Measurements from ENCODE around the gene C20orf144.
"Not testable (repeated sequence)": the region's sequence is repeated elsewhere in the genome, so short reads cannot be mapped to it uniquely, and the experiment has no call there.

The C20orf144 gene

DNA sequence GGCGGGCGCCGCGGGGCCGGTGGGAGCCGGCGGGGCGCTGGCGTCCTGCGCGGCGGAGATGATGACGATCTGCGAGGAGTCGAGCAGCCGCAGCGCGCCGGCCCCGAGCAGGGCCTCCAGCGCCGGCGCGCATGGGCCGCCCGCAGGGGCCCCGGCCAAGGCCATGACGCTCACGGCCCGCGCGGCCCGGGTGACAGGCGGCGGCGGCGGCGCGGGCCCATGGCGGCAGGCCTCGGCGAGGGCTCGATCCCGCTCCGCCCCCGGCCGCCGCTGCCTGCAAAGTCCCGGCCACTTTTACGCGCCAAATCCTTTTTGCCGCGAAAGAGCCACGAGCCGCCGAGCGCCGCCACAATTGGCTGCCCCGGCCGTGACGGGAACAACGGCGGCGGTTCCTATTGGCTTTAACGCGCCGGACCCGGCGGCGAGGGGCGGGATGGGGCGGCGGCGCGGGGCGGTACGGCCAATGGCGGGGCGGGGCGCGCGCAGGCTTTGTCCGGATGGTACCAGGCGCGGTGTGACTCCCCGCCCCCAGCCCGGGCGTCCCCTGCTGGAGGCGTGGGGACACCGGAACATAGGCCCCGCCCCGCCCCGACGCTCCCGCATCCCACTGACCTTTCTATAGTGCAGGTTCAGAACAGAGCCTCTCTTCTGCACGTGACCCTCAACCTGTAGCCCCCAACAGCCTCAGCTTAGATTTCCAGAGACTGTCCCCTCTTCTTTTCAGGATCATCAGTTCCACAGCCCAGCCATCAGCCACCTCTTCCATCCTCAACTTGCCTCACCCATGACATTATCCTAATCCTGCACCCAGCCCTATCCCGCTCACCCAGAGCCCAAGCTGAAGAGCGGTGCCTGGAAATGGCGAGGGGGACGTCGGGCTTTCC, 24.2 kb downstream of the C20orf144 start, which contains the start of gene E2F1:
Gene E2F1, minus strand, starts transcription at position 286 of the 884 bp plus-strand sequence. Its CDS starts 121 bp downstream, at position 165.
- H3K27me3 Mint-ChIP-seq (ENCODE audit: low read depth) = no peaks in the 10 kb centered on the region
- peak within 1 kb of the TSS; percentile 91 for H3K27ac Mint-ChIP-seq
- peaks cover 10% of the 10 kb centered on the region for H3K36me3 Mint-ChIP-seq (ENCODE audit: low read depth)
- peak within 1 kb of the TSS; percentile 92 for H3K4me3 Mint-ChIP-seq
- no peaks in the 10 kb centered on the region for H3K9me3 Mint-ChIP-seq
- H3K4me1 Mint-ChIP-seq (ENCODE audit: low read depth) = peaks cover 65% of the 10 kb centered on the region

DNA sequence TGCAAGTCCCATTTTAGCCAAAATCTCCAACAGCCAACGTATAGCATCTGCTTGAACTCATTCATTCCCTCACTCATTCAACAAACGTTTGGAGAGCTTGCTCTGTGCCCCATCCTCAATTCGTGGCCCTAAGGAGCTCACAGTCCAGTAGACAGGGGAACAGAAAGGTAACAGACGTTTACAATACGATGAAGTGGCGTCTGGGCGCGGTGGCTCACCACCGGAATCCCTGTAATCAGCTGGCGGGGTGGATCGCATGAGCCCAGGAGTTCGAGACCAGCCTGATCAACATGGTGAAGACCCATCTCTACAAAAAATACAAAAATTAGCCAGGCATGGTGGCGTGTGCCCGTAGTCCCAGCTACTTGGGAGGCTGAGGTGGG, 24.8 kb downstream of the C20orf144 start:
- Mint-ChIP-seq H3K36me3 (ENCODE audit: low read depth) (peaks cover 7% of the 10 kb centered on the region), H3K27ac (peak overlapping the region; percentile 89), H3K9me3 (no peaks in the 10 kb centered on the region), H3K4me3 (peak overlapping the region; percentile 84), H3K27me3 (ENCODE audit: low read depth) (no peaks in the 10 kb centered on the region), H3K4me1 (ENCODE audit: low read depth) (peaks cover 62% of the 10 kb centered on the region)

DNA sequence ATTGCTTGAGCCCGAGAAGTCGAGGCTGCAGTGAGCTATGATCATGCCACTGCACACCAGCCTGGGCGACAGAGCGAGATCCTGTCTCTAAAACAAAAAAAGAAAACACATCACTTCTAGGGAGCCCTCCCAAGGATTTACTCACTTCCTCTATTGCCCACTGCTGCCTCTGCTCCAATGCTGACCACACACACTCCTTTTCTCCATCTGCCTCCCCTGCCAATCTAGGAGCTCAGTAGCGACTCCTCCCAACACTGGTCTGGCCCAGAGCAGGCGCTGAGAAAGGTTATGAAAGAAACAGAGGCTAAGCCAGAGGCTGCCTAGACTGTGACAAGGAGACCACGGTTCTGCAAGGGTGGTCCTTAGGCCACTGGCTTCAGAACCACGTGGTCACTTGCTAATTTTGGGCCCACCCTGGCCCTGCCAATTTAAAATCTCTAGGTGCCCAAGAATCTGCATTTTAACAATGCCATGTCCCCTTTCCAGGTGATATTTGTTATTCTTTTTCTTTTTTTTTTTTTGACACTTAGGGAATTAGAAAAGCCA, 25.3 kb downstream of the C20orf144 start:
- H3K36me3 Mint-ChIP-seq (ENCODE audit: low read depth) = peaks cover 5% of the 10 kb centered on the region
- no peaks in the 10 kb centered on the region for H3K9me3 Mint-ChIP-seq
- H3K4me3 Mint-ChIP-seq = no peak overlapping the region
- peak overlapping the region; percentile 68 for H3K27ac Mint-ChIP-seq
- peaks cover 57% of the 10 kb centered on the region for H3K4me1 Mint-ChIP-seq (ENCODE audit: low read depth)
- no peaks in the 10 kb centered on the region for H3K27me3 Mint-ChIP-seq (ENCODE audit: low read depth)

DNA sequence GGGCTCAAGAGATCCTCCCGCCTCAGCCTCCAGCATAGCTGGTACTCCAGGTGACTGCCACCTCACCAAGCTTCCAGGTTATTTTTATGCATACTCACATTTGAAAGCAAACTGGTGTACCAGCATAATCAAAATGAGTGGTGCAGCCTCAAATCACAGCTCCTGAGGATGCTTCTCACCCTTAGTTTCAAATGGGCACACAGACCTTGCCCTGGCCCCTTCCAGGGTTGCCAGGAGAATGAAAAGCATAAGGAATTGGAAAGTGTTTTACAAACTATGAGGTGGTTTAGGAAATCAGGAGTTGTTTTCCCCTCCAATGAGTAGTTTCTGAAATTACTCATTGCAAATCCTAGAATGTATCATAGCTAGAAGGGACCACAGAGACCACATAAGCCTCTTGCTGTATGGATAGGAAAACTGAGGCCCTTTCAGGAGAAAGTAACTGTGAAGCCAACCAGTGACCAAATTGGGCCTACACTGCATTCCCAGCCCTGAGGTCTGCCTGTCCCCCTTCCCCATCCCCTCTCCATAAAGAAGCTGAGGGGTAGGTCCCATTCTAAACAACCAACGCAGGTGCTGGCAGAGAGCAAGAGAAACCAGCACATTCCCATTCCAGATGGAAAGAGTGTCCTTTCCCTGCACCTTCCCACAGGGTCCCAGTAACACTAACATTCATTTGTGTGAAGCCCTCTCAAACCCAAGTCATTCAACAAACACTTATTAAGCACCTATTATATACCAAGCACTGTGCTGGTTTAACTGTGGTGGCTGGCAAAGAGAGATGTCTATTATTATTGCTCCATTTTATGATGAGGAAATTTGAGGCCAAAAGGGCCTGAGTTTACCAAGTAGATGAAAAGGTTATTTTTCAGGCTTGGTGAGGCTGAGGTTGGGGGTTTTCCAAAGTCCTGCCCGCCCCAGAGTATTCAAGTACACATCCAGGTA, 26.1 kb downstream of the C20orf144 start:
- Mint-ChIP-seq H3K27ac (peak overlapping the region; percentile 86), H3K4me1 (ENCODE audit: low read depth) (peaks cover 53% of the 10 kb centered on the region), H3K9me3 (no peaks in the 10 kb centered on the region), H3K36me3 (ENCODE audit: low read depth) (peaks cover 2% of the 10 kb centered on the region), H3K27me3 (ENCODE audit: low read depth) (no peaks in the 10 kb centered on the region), H3K4me3 (peak overlapping the region; percentile 9)

DNA sequence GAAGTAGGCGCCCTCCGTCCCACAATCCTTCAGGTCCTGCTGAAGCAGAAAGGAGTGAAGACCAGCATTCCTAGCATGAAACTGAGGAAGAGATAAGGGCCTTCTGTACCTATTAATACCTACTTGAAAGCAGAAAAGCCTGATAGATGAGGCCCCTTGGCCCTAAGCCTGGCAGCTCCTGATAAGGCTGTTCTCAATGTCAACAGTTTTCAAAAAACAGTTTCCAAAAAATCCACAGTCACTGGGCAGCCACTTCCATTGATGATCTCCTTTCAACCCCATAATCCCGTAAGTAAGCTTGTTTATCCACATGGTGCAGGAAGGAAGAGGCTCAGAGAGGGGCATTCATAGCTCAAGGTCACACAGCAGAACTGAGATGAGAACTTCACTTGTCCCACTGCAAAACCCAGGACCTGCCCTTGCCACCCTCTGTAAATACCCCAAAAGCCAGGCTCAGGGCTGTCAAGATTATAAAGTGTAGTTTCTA, 26.9 kb downstream of the C20orf144 start:
- peak overlapping the region; percentile 86 for H3K27ac Mint-ChIP-seq
- H3K36me3 Mint-ChIP-seq (ENCODE audit: low read depth) = peaks cover 2% of the 10 kb centered on the region
- peaks cover 52% of the 10 kb centered on the region for H3K4me1 Mint-ChIP-seq (ENCODE audit: low read depth)
- no peaks in the 10 kb centered on the region for H3K9me3 Mint-ChIP-seq
- H3K27me3 Mint-ChIP-seq (ENCODE audit: low read depth) = no peaks in the 10 kb centered on the region
- no peak overlapping the region for H3K4me3 Mint-ChIP-seq

DNA sequence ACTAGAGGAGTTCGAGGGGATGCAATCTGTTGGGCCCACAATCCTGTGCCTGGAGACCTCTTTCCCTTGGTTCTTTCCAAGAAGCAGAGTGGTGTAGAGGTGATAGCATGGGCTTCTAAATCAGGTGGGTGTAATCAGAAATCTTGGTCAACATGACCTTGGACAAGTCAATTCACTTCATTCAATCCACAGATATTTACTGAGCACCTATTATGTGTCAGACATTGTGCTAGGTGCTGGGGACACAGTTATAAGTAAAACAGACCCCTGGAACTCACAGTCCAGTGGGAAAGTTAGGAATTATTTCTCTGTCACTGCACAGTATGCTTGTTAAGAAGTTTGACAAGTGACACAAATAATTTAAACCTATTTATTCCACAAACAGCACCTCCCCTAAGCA, 27.4 kb downstream of the C20orf144 start:
- H3K4me1 Mint-ChIP-seq (ENCODE audit: low read depth) = peaks cover 47% of the 10 kb centered on the region
- H3K27me3 Mint-ChIP-seq (ENCODE audit: low read depth) = no peaks in the 10 kb centered on the region
- peak overlapping the region; percentile 94 for H3K27ac Mint-ChIP-seq
- H3K36me3 Mint-ChIP-seq (ENCODE audit: low read depth) = peaks cover 2% of the 10 kb centered on the region
- no peaks in the 10 kb centered on the region for H3K9me3 Mint-ChIP-seq
- H3K4me3 Mint-ChIP-seq = peak overlapping the region; percentile 72

DNA sequence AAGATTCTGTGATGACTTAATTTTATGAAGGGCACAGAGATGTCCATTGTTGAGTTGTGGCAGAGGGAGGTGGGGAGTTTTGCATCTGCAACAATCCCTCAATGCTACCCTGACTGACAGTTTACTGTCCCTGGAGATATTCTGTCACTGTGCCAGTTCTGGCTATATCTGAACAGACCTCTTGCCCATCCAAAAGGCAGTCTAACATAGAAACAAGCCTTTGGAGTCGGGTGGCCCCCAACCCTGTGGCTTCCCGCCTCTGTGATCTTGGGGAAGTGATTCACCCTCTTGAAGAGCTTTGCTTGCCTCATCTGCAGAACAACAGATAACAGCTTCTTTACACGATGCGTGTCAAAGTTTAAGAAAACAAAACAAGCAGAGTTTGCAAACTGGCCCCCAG, 27.8 kb downstream of the C20orf144 start:
- peak overlapping the region; percentile 72 for H3K4me3 Mint-ChIP-seq
- peak overlapping the region; percentile 94 for H3K27ac Mint-ChIP-seq
- no peaks in the 10 kb centered on the region for H3K9me3 Mint-ChIP-seq
- peaks cover 2% of the 10 kb centered on the region for H3K36me3 Mint-ChIP-seq (ENCODE audit: low read depth)
- peaks cover 43% of the 10 kb centered on the region for H3K4me1 Mint-ChIP-seq (ENCODE audit: low read depth)
- no peaks in the 10 kb centered on the region for H3K27me3 Mint-ChIP-seq (ENCODE audit: low read depth)

DNA sequence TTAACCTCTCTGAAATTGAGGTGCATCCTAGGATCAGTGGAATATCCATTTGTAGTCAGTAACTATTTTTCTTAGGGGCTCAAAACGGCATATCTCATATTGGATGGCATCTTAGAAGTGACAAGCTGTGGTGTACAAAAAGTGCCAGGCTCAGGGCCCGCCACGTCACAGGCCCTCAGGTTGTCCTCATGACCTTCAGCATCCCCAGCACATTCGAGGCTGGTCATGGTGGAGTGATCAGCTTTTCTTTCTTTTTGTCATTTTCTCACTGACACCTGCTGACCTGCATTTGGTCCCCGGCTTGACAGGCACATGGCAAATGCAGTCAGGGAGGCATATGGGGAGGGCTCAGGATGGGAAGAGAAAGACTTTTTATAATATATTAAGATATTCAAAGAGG, 31.2 kb downstream of the C20orf144 start:
- no peaks in the 10 kb centered on the region for H3K36me3 Mint-ChIP-seq (ENCODE audit: low read depth)
- peaks cover under 1% of the 10 kb centered on the region for H3K9me3 Mint-ChIP-seq
- H3K4me3 Mint-ChIP-seq = no peak overlapping the region
- no peaks in the 10 kb centered on the region for H3K27me3 Mint-ChIP-seq (ENCODE audit: low read depth)
- H3K4me1 Mint-ChIP-seq (ENCODE audit: low read depth) = peaks cover 25% of the 10 kb centered on the region
- H3K27ac Mint-ChIP-seq = peak overlapping the region; percentile 55

DNA sequence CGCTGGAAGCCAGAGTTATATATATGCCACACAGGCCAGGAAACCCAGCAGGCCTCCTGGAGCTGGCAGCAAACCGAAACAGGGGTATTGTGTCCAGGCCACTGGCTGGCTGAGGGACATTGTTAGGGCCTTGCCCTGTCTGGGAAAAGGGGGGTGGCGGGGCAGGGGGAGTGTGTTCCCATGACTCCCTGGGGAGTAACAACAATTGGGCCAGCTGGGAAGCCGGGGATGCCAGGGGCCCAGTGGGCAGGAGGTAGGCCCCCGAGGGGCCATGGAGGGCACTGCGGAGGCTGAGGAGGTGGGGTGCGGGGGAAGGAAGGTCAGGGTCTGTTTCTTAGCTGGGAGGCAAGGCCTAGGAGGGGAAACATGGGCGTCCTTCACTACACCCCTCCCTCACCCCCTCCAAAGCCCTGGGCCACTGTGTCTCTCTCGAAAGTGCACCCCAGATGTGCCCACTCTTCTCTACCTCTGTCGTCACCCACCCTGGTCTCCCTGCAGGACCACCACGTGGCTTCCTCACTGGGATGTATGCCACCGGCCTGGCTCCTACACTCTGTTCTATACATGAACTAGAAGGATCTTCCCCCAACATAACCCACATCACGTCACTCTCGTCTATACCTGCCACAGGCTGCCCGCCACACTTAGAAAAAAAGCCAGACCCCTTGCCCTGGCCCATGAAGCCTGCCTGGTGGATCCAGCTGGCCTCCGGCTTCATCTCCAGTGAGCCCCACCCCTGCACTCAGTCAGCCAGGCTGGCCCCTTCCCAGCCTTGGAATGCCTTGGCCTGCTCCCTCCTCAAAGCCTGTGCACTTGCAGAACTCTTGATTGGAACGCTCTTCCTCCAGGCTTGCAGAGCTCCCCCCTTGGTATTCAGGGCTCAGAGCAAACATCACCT, 31.9 kb downstream of the C20orf144 start:
- no peak overlapping the region for H3K27ac Mint-ChIP-seq
- peaks cover 1% of the 10 kb centered on the region for H3K36me3 Mint-ChIP-seq (ENCODE audit: low read depth)

DNA sequence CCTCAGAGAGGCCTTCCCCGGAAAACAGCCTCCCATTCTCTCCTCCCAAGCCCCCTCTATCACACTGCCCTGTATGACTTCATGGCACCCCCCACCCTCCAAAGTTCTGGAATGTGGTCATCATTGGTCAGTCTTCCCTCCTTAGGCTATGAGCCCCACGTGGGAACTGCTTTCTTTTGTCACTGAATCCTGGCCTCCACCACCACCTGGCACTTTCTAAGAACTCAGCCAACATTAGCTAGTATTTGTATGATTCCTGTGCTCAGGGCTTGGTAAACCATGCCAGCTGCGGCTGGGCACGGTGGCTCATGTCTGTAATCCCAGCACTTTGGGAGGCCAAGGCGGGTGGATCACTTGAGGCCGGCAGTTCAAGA, 32.5 kb downstream of the C20orf144 start:
- H3K9me3 Mint-ChIP-seq = peaks cover 3% of the 10 kb centered on the region
- no peaks in the 10 kb centered on the region for H3K27me3 Mint-ChIP-seq (ENCODE audit: low read depth)
- peaks cover 1% of the 10 kb centered on the region for H3K36me3 Mint-ChIP-seq (ENCODE audit: low read depth)
- no peak overlapping the region for H3K4me3 Mint-ChIP-seq
- peaks cover 11% of the 10 kb centered on the region for H3K4me1 Mint-ChIP-seq (ENCODE audit: low read depth)
- H3K27ac Mint-ChIP-seq = no peak overlapping the region

More for the DNA sequence above, 31.9 kb downstream of the C20orf144 start:
- Mint-ChIP-seq H3K4me3 (peak overlapping the region; percentile 38), H3K4me1 (ENCODE audit: low read depth) (peaks cover 18% of the 10 kb centered on the region), H3K9me3 (peaks cover 3% of the 10 kb centered on the region), H3K27me3 (ENCODE audit: low read depth) (no peaks in the 10 kb centered on the region)

DNA sequence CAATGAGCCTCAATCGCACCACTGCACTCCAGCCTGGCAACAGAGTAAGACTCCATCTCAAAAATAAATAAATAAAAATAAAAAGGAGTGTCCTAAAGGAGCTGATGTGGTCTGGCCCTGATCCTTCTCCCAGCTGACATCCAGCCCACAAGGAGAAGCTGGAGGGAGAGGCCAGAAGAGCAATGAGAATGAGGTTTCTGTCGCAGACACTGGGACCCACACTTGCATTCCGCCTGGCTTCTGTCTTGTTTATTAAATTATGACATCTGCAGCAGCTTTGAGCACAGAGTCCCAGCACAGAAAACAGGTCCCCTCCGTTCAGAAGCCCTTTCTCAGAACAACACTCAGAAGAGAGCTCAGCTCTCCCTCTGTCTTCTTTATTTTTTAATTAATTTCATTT, 34.3 kb downstream of the C20orf144 start:
- peaks cover 2% of the 10 kb centered on the region for H3K4me1 Mint-ChIP-seq (ENCODE audit: low read depth)
- no peaks in the 10 kb centered on the region for H3K27me3 Mint-ChIP-seq (ENCODE audit: low read depth)
- no peak overlapping the region for H3K27ac Mint-ChIP-seq
- peaks cover 1% of the 10 kb centered on the region for H3K36me3 Mint-ChIP-seq (ENCODE audit: low read depth)
- H3K4me3 Mint-ChIP-seq = no peak overlapping the region
- H3K9me3 Mint-ChIP-seq = peaks cover 3% of the 10 kb centered on the region

DNA sequence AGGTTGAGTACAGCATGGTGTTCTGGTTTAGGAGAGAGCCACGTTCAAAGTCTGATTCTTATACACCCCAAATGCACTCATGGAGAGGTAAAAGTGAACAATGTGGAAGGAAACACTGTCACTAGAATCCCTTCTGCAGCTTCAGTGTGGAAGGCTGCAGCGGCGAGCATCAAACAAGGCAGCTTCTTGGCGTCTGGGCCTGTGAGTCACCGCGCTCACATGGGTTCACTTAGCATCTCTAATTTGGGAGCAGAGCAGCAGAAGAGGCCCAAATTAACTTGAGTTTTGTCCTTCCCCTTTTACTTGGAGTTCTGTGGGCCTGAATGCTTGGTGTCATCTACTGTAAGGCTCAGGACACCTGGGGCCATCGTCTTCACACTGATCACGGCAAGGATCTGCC, 35.0 kb downstream of the C20orf144 start:
- H3K27ac Mint-ChIP-seq = no peak overlapping the region
- H3K4me1 Mint-ChIP-seq (ENCODE audit: low read depth) = no peaks in the 10 kb centered on the region
- no peaks in the 10 kb centered on the region for H3K27me3 Mint-ChIP-seq (ENCODE audit: low read depth)
- H3K9me3 Mint-ChIP-seq = peaks cover 3% of the 10 kb centered on the region
- no peak overlapping the region for H3K4me3 Mint-ChIP-seq
- peaks cover 1% of the 10 kb centered on the region for H3K36me3 Mint-ChIP-seq (ENCODE audit: low read depth)

DNA sequence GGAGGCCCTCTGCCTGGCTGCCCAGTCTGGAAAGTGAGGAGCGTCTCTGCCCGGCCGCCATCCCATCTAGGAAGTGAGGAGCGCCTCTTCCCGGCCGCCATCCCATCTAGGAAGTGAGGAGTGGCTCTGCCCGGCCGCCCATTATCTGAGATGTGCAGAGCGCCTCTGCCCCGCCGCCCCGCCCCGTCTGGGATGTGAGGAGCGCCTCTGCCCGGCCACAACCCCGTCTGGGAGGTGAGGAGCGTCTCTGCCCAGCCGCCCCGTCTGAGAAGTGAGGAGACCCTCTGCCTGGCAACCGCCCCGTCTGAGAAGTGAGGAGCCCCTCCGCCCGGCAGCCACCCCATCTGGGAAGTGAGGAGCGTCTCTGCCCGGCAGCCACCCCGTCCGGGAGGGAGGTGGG, 36.8 kb downstream of the C20orf144 start:
- H3K36me3 Mint-ChIP-seq (ENCODE audit: low read depth); H3K4me1 Mint-ChIP-seq (ENCODE audit: low read depth); H3K27me3 Mint-ChIP-seq (ENCODE audit: low read depth); H3K4me3 Mint-ChIP-seq; H3K9me3 Mint-ChIP-seq; H3K27ac Mint-ChIP-seq: not testable (repeated sequence)

All from T-helper 1 cell treated with Interleukin-12 subunit alpha and Interleukin-12 subunit beta and Interleukin-4 antibody, amounts not matched to agents 30 μg/mL and 1 μg/mL, for 36 hours (primary cell).